ENCODE results near the gene PRKN.

GRCh38 chr6:162651505-162651904 is 76.1 kb downstream of the PRKN start:
- TF ChIP-seq, protein P1, sequence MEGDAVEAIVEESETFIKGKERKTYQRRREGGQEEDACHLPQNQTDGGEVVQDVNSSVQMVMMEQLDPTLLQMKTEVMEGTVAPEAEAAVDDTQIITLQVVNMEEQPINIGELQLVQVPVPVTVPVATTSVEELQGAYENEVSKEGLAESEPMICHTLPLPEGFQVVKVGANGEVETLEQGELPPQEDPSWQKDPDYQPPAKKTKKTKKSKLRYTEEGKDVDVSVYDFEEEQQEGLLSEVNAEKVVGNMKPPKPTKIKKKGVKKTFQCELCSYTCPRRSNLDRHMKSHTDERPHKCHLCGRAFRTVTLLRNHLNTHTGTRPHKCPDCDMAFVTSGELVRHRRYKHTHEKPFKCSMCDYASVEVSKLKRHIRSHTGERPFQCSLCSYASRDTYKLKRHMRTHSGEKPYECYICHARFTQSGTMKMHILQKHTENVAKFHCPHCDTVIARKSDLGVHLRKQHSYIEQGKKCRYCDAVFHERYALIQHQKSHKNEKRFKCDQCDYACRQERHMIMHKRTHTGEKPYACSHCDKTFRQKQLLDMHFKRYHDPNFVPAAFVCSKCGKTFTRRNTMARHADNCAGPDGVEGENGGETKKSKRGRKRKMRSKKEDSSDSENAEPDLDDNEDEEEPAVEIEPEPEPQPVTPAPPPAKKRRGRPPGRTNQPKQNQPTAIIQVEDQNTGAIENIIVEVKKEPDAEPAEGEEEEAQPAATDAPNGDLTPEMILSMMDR (IDR thresholded peaks at IDR 0.05), result no peak
- no peak for TF ChIP-seq POLR2A (IDR thresholded peaks at IDR 0.05)
